HepG2 (cell line): ENCODE results near the gene SYNGAP1. TPM values are rescaled to one million over a fixed set of nuclear protein-coding genes. Genes with fewer than 3 reads are reported as not detected.

Experiments
- ATAC-seq: fragments of 200-7000 bp; cut with Tn5 transposase; 3 replicates; pipeline ENCODE4 v1.9.1; 2020; ENCODE audit warnings: mild to moderate bottlenecking, moderate library complexity
- BruUV-seq: library from RNA; stranded (reverse); fragments of 400-500 nt; replicated peaks from 2 replicates; lab custom pipeline; 2021; lab: Mats Ljungman, UMichigan
- CTCF ChIA-PET: fragments of 300-600 bp; formaldehyde crosslinking; extraction: SDS; loops from one replicate; lab custom pipeline; 2021; ENCODE audit warnings: low total read pairs, inconsistent platforms, low intra/inter-chr PET ratio; lab: Yijun Ruan, JAX
- POLR2A ChIA-PET: fragments of 350-600 bp; sonication (Branson Sonifier 250); formaldehyde crosslinking; loops from one replicate; lab custom pipeline; 2020; ENCODE audit warnings: antibody characterized with exemption, inconsistent platforms; lab: Yijun Ruan, JAX
- DNase-seq: peaks from one replicate; pipeline ENCODE4 v3.0.0-alpha.2; 2015; ENCODE audit warnings: low spot score
- FAIRE-seq: peaks from 3 replicates; lab custom pipeline; 2011; peaks lifted over from hg19 to GRCh38; lab: Jason Lieb, UNC
- H2AFZ ChIP-seq: one replicate; pipeline ENCODE4 v1.6.1; 2011; ENCODE audit warnings: low read length, inconsistent platforms
- H3K27ac ChIP-seq: fragments of 300-600 bp; 3 replicates; pipeline ENCODE4 v1.8.0; 2011; ENCODE audit warnings: mixed run types, mild to moderate bottlenecking, mixed read lengths, low read length, inconsistent platforms; ENCODE audit not compliant: insufficient read depth; ENCODE audit errors: extremely low read length
- H3K27me3 ChIP-seq, 2 experiments: fragments of 200-600 bp in 1 of 2; 2 replicates in 1 of 2; 3 replicates in 1 of 2; pipeline versions ENCODE4 v1.6.0 to v1.8.0; 2011; ENCODE audit warnings: low read length in 2 of 2, mild to moderate bottlenecking in 2 of 2, moderate library complexity in 2 of 2, inconsistent platforms in 1 of 2; ENCODE audit not compliant: insufficient read depth in 2 of 2, control insufficient read depth in 1 of 2
- H3K36me3 ChIP-seq, 2 experiments: fragments of 200-600 bp in 1 of 2; replicated peaks in 1 of 2; 2 replicates in 1 of 2; 3 replicates in 1 of 2; pipeline versions ENCODE4 v1.5.1 to v1.8.0; 2011; ENCODE audit warnings: low read length in 2 of 2, inconsistent platforms in 1 of 2; ENCODE audit not compliant: insufficient read depth in 2 of 2, control insufficient read depth in 1 of 2
- H3K4me1 ChIP-seq: 2 replicates; pipeline ENCODE4 v1.5.1; 2012; ENCODE audit warnings: low read length, inconsistent platforms; ENCODE audit not compliant: insufficient read depth
- H3K4me2 ChIP-seq: 2 replicates; pipeline ENCODE4 v1.6.0; 2011; ENCODE audit warnings: low read depth, low read length, inconsistent platforms
- H3K4me3 ChIP-seq, 3 experiments: fragments of 200-600 bp in 1 of 3; sonication (generic), shearing (Covaris generic) in 1 of 3; replicated peaks in 1 of 3; 2 replicates each; pipeline ENCODE4 v1.5.1; 2011 to 2016; ENCODE audit warnings: low read length in 3 of 3, inconsistent platforms in 2 of 3, low read depth in 2 of 3, mild to moderate bottlenecking in 2 of 3, control low read depth in 1 of 3, mixed read lengths in 1 of 3; ENCODE audit not compliant: insufficient read depth in 1 of 3
- H3K79me2 ChIP-seq: one replicate; pipeline ENCODE4 v1.6.1; 2011; ENCODE audit warnings: low read length, inconsistent platforms; ENCODE audit not compliant: insufficient read depth
- H3K9ac ChIP-seq: 2 replicates; pipeline ENCODE4 v1.6.0; 2011; ENCODE audit warnings: mild to moderate bottlenecking, low read depth, low read length, inconsistent platforms; ENCODE audit not compliant: insufficient read depth
- H3K9me3 ChIP-seq: 2 replicates; pipeline ENCODE4 v1.5.1; 2012; ENCODE audit warnings: mild to moderate bottlenecking, low read length
- H4K20me1 ChIP-seq: 2 replicates; pipeline ENCODE4 v1.6.0; 2011; ENCODE audit warnings: inconsistent platforms, mild to moderate bottlenecking, low read length, moderate library complexity; ENCODE audit not compliant: insufficient read depth
- AGO2 ChIP-seq: fragments of 200-400 bp; formaldehyde crosslinking; optimal IDR thresholded peaks from 2 replicates; pipeline ENCODE3; 2017; ENCODE audit warnings: mild to moderate bottlenecking, low read depth, low read length, moderate library complexity
- CEBPG ChIP-seq: IDR thresholded peaks from 2 replicates; pipeline ENCODE4 v1.6.1; 2016
- POLR2A ChIP-seq, 2 experiments: IDR thresholded peaks; 2 replicates each; pipeline ENCODE4 v1.6.1; 2011; ENCODE audit warnings: low read depth in 2 of 2, low read length in 2 of 2, mild to moderate bottlenecking in 1 of 2, moderate library complexity in 1 of 2; ENCODE audit not compliant: insufficient read depth in 1 of 2
- SATB2 ChIP-seq: sonication (generic); formaldehyde crosslinking; IDR thresholded peaks from 2 replicates; pipeline ENCODE4 v1.5.0; 2020; ENCODE audit warnings: missing genetic modification reagents
- ZNF432 ChIP-seq: sonication (generic); formaldehyde crosslinking; IDR thresholded peaks from 2 replicates; pipeline ENCODE4 v1.5.0; 2020; ENCODE audit warnings: missing genetic modification reagents, mild to moderate bottlenecking, borderline replicate concordance
- WGBS: methylation state at CpG from one replicate; pipeline ENCODE4 v1.1.6; 2017; ENCODE audit warnings: low lambda C conversion rate; 5-methylcytosine and 5-hydroxymethylcytosine counted together
- in situ Hi-C: cut with HindIII; loops from 2 replicates; pipeline ENCODE4 v1.10.0; 2017; ENCODE audit warnings: low pct_unique_long_range_greater_than_20kb; ENCODE audit not compliant: extremely low pct_ligation_motif_present
- intact Hi-C: fragments of 100-400 bp; cut with micrococcal nuclease; formaldehyde crosslinking; loops from one replicate; pipeline ENCODE4 v1.10.0; 2022; ENCODE audit not compliant: unreplicated experiment
- polyA plus RNA-seq, 8 experiments: library from polyadenylated mRNA; depleted of rRNA in 3 of 8; stranded (reverse) in 7 of 8; unstranded in 1 of 8; fragments of >200 nt; fragmentation: Illumina TruSeq in 4 of 8; extraction: Trizol in 4 of 8; gene quantifications; 2 replicates each; pipeline versions ENCODE4 v1.2.1 to v1.2.3, GENCODE V29; 2011 to 2016; ENCODE audit warnings: low read depth in 4 of 8, missing spikeins in 1 of 8, mixed read lengths in 1 of 8; ENCODE audit not compliant: insufficient read depth in 1 of 8
- total RNA-seq, 5 experiments: library from RNA; depleted of rRNA; stranded (reverse); fragments of >200 nt; fragmentation: Illumina TruSeq; extraction: Trizol; gene quantifications; 2 replicates each; pipeline ENCODE4 v1.2.3, GENCODE V29; 2016; ENCODE audit warnings: low read depth in 1 of 5
- TF ChIP-seq, protein P1 (sequence below): sonication (generic); formaldehyde crosslinking; IDR thresholded peaks from 2 replicates; pipeline ENCODE4 v1.4.0; 2020; ENCODE audit warnings: missing genetic modification reagents, low read depth, mild to moderate bottlenecking, borderline replicate concordance

SYNGAP1 gene
- total and polyA plus RNA-seq, 2 of the 13 experiments (the other 11 are each of a cell fraction or from before 2014, with no cell fraction given), result 0.75 to 1.1 TPM

DNA sequence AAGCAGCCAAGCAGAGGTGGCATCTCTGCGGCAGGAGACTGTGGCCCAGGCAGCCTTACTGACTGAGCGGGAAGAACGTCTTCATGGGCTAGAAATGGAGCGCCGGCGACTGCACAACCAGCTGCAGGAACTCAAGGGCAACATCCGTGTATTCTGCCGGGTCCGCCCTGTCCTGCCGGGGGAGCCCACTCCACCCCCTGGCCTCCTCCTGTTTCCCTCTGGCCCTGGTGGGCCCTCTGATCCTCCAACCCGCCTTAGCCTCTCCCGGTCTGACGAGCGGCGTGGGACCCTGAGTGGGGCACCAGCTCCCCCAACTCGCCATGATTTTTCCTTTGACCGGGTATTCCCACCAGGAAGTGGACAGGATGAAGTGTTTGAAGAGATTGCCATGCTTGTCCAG is 15.0 kb upstream of the SYNGAP1 start:
- Histone ChIP-seq H3K4me2 (no peak overlapping the region), H3K9ac (no peak overlapping the region), H2AFZ (no peak overlapping the region), H4K20me1 (no peaks in the 10 kb centered on the region), H3K9me3 (no peaks in the 10 kb centered on the region), H3K79me2 (no peaks in the 10 kb centered on the region), H3K4me3 (no peak overlapping the region), H3K4me1 (peaks cover 11% of the 10 kb centered on the region), H3K36me3 (peaks cover 34 to 70% of the 10 kb centered on the region in 2 experiments), H3K27me3 (no peaks in the 10 kb centered on the region), H3K27ac (no peak overlapping the region)
- CTCF ChIA-PET, result no interaction called here
- intact Hi-C loops, result no loop called here
- in situ Hi-C loops, result loop anchor here (25.0 kb wide), 1 partner anchor 118 kb away; the partner anchor contains the start of genes B3GALT4, PFDN6, RGL2 and WDR46
- 97% methylated on average over 17 of the region's 17 CpGs for WGBS
- BruUV-seq, result no TSS peak
- no peak for DNase-seq
- POLR2A ChIA-PET, result no interaction called here
- TF ChIP-seq CEBPG (CRISPR knock-in tag), result no peak
- TF ChIP-seq AGO2, result peak; percentile 50
- no peak for FAIRE-seq
- ATAC-seq, result no peak

DNA sequence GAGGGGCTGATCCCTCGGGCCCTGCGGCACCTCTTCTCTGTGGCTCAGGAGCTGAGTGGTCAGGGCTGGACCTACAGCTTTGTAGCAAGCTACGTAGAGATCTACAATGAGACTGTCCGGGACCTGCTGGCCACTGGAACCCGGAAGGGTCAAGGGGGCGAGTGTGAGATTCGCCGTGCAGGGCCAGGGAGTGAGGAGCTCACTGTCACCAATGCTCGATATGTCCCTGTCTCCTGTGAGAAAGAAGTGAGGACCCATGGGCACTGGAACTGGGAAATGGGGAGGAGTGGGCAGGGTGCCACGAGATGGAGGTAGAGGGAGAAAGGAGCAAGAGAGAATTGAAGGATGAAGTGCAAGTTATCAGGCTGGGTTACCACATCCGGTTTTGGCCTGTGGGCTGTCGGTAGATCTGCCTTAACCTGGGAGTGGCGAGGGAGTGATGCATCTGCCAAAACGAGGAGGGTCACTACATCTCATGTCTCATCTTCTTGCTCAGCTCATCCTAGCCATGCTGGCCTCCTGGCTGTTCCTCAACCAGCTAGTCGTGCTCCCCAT is 14.4 kb upstream of the SYNGAP1 start:
- POLR2A ChIA-PET, result no interaction called here

More for the DNA sequence above, 14.4 kb upstream of the SYNGAP1 start:
- H3K36me3 ChIP-seq, result peaks cover 31 to 64% of the 10 kb centered on the region in 2 experiments
- CTCF ChIA-PET, result no interaction called here
- DNase-seq, result no peak
- intact Hi-C loops (no loop called here), in situ Hi-C loops (loop anchor here (25.0 kb wide), 1 partner anchor 118 kb away; the partner anchor contains the start of genes B3GALT4, PFDN6, RGL2 and WDR46)
- H3K4me3 ChIP-seq, result no peak overlapping the region
- no peak overlapping the region for H2AFZ ChIP-seq
- no peak overlapping the region for H3K9ac ChIP-seq
- WGBS, result 96% methylated on average over 15 of the region's 15 CpGs
- H3K79me2 ChIP-seq, result no peaks in the 10 kb centered on the region
- no peak for ATAC-seq
- BruUV-seq, result no TSS peak
- no peak overlapping the region for H3K27ac ChIP-seq
- FAIRE-seq, result no peak
- H3K4me1 ChIP-seq, result peaks cover 12% of the 10 kb centered on the region
- TF ChIP-seq SATB2 (CRISPR knock-in tag), result no peak
- TF ChIP-seq, protein P1, sequence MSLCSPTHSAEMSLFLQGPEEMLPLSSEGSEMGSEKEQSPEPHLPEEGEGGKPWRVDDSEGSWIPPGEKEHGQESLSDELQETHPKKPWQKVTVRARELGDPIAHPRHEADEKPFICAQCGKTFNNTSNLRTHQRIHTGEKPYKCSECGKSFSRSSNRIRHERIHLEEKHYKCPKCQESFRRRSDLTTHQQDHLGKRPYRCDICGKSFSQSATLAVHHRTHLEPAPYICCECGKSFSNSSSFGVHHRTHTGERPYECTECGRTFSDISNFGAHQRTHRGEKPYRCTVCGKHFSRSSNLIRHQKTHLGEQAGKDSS (CRISPR knock-in tag), result no peak
- TF ChIP-seq POLR2A (IDR thresholded peaks at IDR 0.05; ENCODE audit: insufficient read depth in 1 of 2, low read depth in 2 of 2, low read length in 2 of 2), result peak; percentile 15 to 24; a peak in 1 of 4 replicates
- TF ChIP-seq ZNF432 (CRISPR knock-in tag), result no peak
- no peaks in the 10 kb centered on the region for H4K20me1 ChIP-seq
- H3K27me3 ChIP-seq, result no peaks in the 10 kb centered on the region
- no peaks in the 10 kb centered on the region for H3K9me3 ChIP-seq
- H3K4me2 ChIP-seq, result no peak overlapping the region
